ENCODE data around the gene MUS81. TPM values are rescaled to one million over a fixed set of nuclear protein-coding genes. Genes with fewer than 3 reads are reported as not detected.

Gene MUS81
- total RNA-seq, 1 experiment from 2014 or later = 74.6 TPM

- CTCF ChIA-PET = interaction anchor here (1.3 to 1.9 kb wide), 2 partner anchors 8 to 20 kb away, joined by 5 to 7 read pairs; partner anchors contain the start of genes FIBP and MUS81
- intact Hi-C loops (cut with micrococcal nuclease; ENCODE audit: unreplicated experiment) = no loop called here
- no peaks in the 10 kb centered on the region for H3K27me3 Mint-ChIP-seq (ENCODE audit: insufficient read depth, unreplicated experiment)
- POLR2A ChIA-PET = interaction anchor here (0.6 kb wide), 1 partner anchor 21 kb away, joined by 3 read pairs; no protein-coding TSS in a partner anchor
- no peak for TF ChIP-seq CTCF (IDR thresholded peaks at IDR 0.05; ENCODE audit: insufficient read depth in 1 of 2, low read depth in 1 of 2, low read length in 1 of 2, severe bottlenecking in 1 of 2, unreplicated experiment in 1 of 2)
- peaks cover 35% of the 10 kb centered on the region for H3K36me3 Mint-ChIP-seq (ENCODE audit: insufficient read depth, unreplicated experiment)
- no peak overlapping the region for H3K4me3 Mint-ChIP-seq (ENCODE audit: unreplicated experiment)
- H3K4me1 Mint-ChIP-seq (ENCODE audit: low read depth, unreplicated experiment) = peaks cover 6% of the 10 kb centered on the region
- peaks cover 3% of the 10 kb centered on the region; the same call in 1 of the 2 replicates for H3K4me1 ChIP-seq
- no peaks in the 10 kb centered on the region for H3K9me3 Mint-ChIP-seq (ENCODE audit: unreplicated experiment)
- H3K9me3 ChIP-seq = no peaks in the 10 kb centered on the region
- no TSS peak for BruUV-seq (replicated peaks)
- H3K36me3 ChIP-seq (ENCODE audit: control insufficient read depth, insufficient read depth, low read length) = peaks cover 2% of the 10 kb centered on the region
- no peak for DNase-seq
- no peaks in the 10 kb centered on the region for H3K27me3 ChIP-seq (replicated peaks; ENCODE audit: control insufficient read depth, insufficient read depth, low read length)
- H3K27ac Mint-ChIP-seq (ENCODE audit: unreplicated experiment) = no peak overlapping the region
- H3K4me3 ChIP-seq (ENCODE audit: low read depth, low read length) = no peak overlapping the region
Measured at GRCh38 chr11:65880027-65880426, 19.8 kb downstream of the MUS81 start.

GRCh38 chr11:65880844-65881421 lies 20.7 kb downstream of the MUS81 start:
- peaks cover 44% of the 10 kb centered on the region for H3K36me3 Mint-ChIP-seq (ENCODE audit: insufficient read depth, unreplicated experiment)
- H3K4me3 Mint-ChIP-seq (ENCODE audit: unreplicated experiment) = no peak overlapping the region
- H3K4me1 Mint-ChIP-seq (ENCODE audit: low read depth, unreplicated experiment) = peaks cover 6% of the 10 kb centered on the region
- TF ChIP-seq CTCF (IDR thresholded peaks at IDR 0.05; ENCODE audit: insufficient read depth in 1 of 2, low read depth in 1 of 2, low read length in 1 of 2, severe bottlenecking in 1 of 2, unreplicated experiment in 1 of 2) = no peak
- Histone ChIP-seq H3K9me3 (no peaks in the 10 kb centered on the region), H3K27me3 (replicated peaks; ENCODE audit: control insufficient read depth, insufficient read depth, low read length) (no peaks in the 10 kb centered on the region), H3K36me3 (ENCODE audit: control insufficient read depth, insufficient read depth, low read length) (peaks cover 2% of the 10 kb centered on the region), H3K4me3 (ENCODE audit: low read depth, low read length) (no peak overlapping the region), H3K4me1 (peaks cover 4% of the 10 kb centered on the region; the same call in 1 of the 2 replicates)
- no peak overlapping the region for H3K27ac Mint-ChIP-seq (ENCODE audit: unreplicated experiment)
- BruUV-seq (replicated peaks) = no TSS peak
- CTCF ChIA-PET = interaction anchor here (1.3 kb wide), 1 partner anchor 21 kb away, joined by 5 read pairs; the partner anchor contains the start of gene MUS81
- POLR2A ChIA-PET = no interaction called here
- intact Hi-C loops (cut with micrococcal nuclease; ENCODE audit: unreplicated experiment) = no loop called here
- no peaks in the 10 kb centered on the region for H3K27me3 Mint-ChIP-seq (ENCODE audit: insufficient read depth, unreplicated experiment)
- DNase-seq = no peak
- no peaks in the 10 kb centered on the region for H3K9me3 Mint-ChIP-seq (ENCODE audit: unreplicated experiment)

DNA sequence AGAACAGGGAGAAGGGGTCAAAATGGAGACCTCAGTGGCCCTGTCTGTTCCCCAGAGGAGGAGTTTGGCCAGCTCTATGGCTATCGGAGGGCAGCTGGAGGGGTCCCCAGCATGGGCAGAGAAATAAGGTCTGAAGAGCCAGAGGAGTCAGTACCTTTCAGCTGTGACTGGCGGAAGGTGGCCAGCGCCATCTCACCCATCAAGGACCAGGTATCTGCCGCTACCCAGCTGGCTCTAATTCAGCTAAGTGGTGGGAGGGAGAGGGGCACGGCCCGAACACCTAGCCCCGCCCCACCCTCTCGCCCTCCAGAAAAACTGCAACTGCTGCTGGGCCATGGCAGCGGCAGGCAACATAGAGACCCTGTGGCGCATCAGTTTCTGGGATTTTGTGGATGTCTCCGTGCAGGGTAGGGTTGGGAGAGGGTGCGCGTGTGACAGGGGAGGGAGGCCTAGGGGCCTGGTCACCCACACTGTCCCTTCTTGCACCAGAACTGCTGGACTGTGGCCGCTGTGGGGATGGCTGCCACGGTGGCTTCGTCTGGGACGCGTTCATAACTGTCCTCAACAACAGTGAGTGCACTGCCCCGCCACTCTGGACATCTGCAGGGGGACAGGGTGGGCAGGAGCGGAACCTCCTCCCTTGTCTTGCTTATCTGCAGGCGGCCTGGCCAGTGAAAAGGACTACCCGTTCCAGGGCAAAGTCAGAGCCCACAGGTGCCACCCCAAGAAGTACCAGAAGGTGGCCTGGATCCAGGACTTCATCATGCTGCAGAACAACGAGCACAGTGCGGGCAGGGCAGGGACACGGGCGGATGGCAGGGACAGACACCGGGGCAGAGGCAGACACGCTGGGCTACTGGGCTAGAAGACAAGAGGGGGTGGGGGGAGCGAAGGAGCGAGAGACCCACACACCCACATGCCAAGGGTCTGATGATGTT lies 22.2 kb downstream of the MUS81 start:
- Mint-ChIP-seq H3K36me3 (ENCODE audit: insufficient read depth, unreplicated experiment) (peaks cover 47% of the 10 kb centered on the region), H3K4me1 (ENCODE audit: low read depth, unreplicated experiment) (peaks cover 12% of the 10 kb centered on the region), H3K27me3 (ENCODE audit: insufficient read depth, unreplicated experiment) (no peaks in the 10 kb centered on the region), H3K4me3 (ENCODE audit: unreplicated experiment) (no peak overlapping the region), H3K27ac (ENCODE audit: unreplicated experiment) (no peak overlapping the region), H3K9me3 (ENCODE audit: unreplicated experiment) (no peaks in the 10 kb centered on the region)
- peaks cover 11% of the 10 kb centered on the region for H3K4me1 ChIP-seq
- POLR2A ChIA-PET = no interaction called here
- CTCF ChIA-PET = no interaction called here
- H3K27me3 ChIP-seq (replicated peaks; ENCODE audit: control insufficient read depth, insufficient read depth, low read length) = no peaks in the 10 kb centered on the region
- intact Hi-C loops (cut with micrococcal nuclease; ENCODE audit: unreplicated experiment) = no loop called here
- peaks cover 4% of the 10 kb centered on the region for H3K36me3 ChIP-seq (ENCODE audit: control insufficient read depth, insufficient read depth, low read length)
- H3K4me3 ChIP-seq (ENCODE audit: low read depth, low read length) = no peak overlapping the region
- no peak for DNase-seq
- no peak for TF ChIP-seq CTCF (IDR thresholded peaks at IDR 0.05; ENCODE audit: insufficient read depth in 1 of 2, low read depth in 1 of 2, low read length in 1 of 2, severe bottlenecking in 1 of 2, unreplicated experiment in 1 of 2)
- BruUV-seq (replicated peaks) = no TSS peak
- no peaks in the 10 kb centered on the region for H3K9me3 ChIP-seq
